NCI-H1048 (cell line): ENCODE data around the gene RABL3.
A peak's percentile ranks its signal among the peaks of the same experiment; 100 is the strongest.
"Not testable (repeated sequence)": the region's sequence is repeated elsewhere in the genome, so short reads cannot be mapped to it uniquely, and the experiment has no call there.

Source experiments
- DNase-seq: peaks from one replicate; lab custom pipeline; 2025; lab: John Stamatoyannopoulos, UW

RABL3 gene

GRCh38 chr3:120742198-120742848 lies at the start of gene RABL3, which contains the start of gene GTF2E1:
TSS of gene RABL3 (minus strand) at chr3:120742516. CDS start at chr3:120742507, 9 bp downstream.
TSS of gene GTF2E1 (plus strand) at chr3:120742744. CDS start at chr3:120750553, 7,809 bp downstream.
- peak; percentile 94 for DNase-seq

GRCh38 chr3:120791913-120792312 lies 49.6 kb upstream of the RABL3 start:
- DNase-seq, result no peak

GRCh38 chr3:120791010-120791409 lies 48.7 kb upstream of the RABL3 start:
- DNase-seq, result no peak

GRCh38 chr3:120785832-120786231 lies 43.5 kb upstream of the RABL3 start:
- DNase-seq, result not testable (repeated sequence)

GRCh38 chr3:120780977-120781376 lies 38.7 kb upstream of the RABL3 start:
- no peak for DNase-seq

- DNase-seq, result no peak
Observed at GRCh38 chr3:120778776-120779175, 36.5 kb upstream of the RABL3 start.

- no peak for DNase-seq
Observed at GRCh38 chr3:120775411-120775810, 33.1 kb upstream of the RABL3 start.

GRCh38 chr3:120773932-120774331 lies 31.6 kb upstream of the RABL3 start:
- no peak for DNase-seq

GRCh38 chr3:120772081-120772480 lies 29.8 kb upstream of the RABL3 start:
- no peak for DNase-seq

- DNase-seq, result no peak
Observed at GRCh38 chr3:120770891-120771290, 28.6 kb upstream of the RABL3 start.

- DNase-seq, result no peak
Observed at GRCh38 chr3:120769436-120769835, 27.1 kb upstream of the RABL3 start.

- no peak for DNase-seq
Observed at GRCh38 chr3:120767106-120767505, 24.8 kb upstream of the RABL3 start.

- no peak for DNase-seq
Observed at GRCh38 chr3:120766576-120766975, 24.3 kb upstream of the RABL3 start.

- DNase-seq, result no peak
Observed at GRCh38 chr3:120765830-120766493, 23.6 kb upstream of the RABL3 start.

- no peak for DNase-seq
Observed at GRCh38 chr3:120764206-120764605, 21.9 kb upstream of the RABL3 start.

GRCh38 chr3:120763601-120764000 lies 21.3 kb upstream of the RABL3 start:
- no peak for DNase-seq

GRCh38 chr3:120762615-120763014 lies 20.3 kb upstream of the RABL3 start:
- no peak for DNase-seq

- DNase-seq, result not testable (repeated sequence)
Observed at GRCh38 chr3:120758551-120758950, 16.2 kb upstream of the RABL3 start.

- no peak for DNase-seq
Observed at GRCh38 chr3:120756061-120756460, 13.7 kb upstream of the RABL3 start.

GRCh38 chr3:120753810-120754209 lies 11.5 kb upstream of the RABL3 start:
- DNase-seq, result no peak

- no peak for DNase-seq
Observed at GRCh38 chr3:120752865-120753264, 10.5 kb upstream of the RABL3 start.

GRCh38 chr3:120752230-120752629 lies 9.9 kb upstream of the RABL3 start:
- DNase-seq, result no peak

- DNase-seq, result no peak
Observed at GRCh38 chr3:120749843-120750242, 7.5 kb upstream of the RABL3 start.

- no peak for DNase-seq
Observed at GRCh38 chr3:120745466-120745865, 3.1 kb upstream of the RABL3 start.
